CD14-positive monocyte (primary cell): Measurements from ENCODE around the gene RALB. TPM values are rescaled to one million over a fixed set of nuclear protein-coding genes. Genes with fewer than 3 reads are reported as not detected.

Experiments used
- DNase-seq, 3 donors: peaks; one replicate each; pipeline ENCODE4 v3.0.0-alpha.2; 2011 to 2022
- H2AFZ ChIP-seq: 2 replicates; pipeline ENCODE4 v1.6.0; 2012; ENCODE audit warnings: mild to moderate bottlenecking, low read depth, low read length, inconsistent platforms; ENCODE audit not compliant: insufficient read depth, poor library complexity, severe bottlenecking
- H3K27ac ChIP-seq, 2 donors: 1 replicate in 1 of 2; 2 replicates in 1 of 2; pipeline ENCODE4 v1.5.1; 2012 to 2013; ENCODE audit warnings: low read length in 2 of 2, control low read depth in 1 of 2, inconsistent platforms in 1 of 2, low read depth in 1 of 2, mild to moderate bottlenecking in 1 of 2
- H3K27me3 ChIP-seq, 2 donors: one replicate each; pipeline versions ENCODE4 v1.6.0 to v1.6.1; 2011 to 2013; ENCODE audit warnings: low read length in 2 of 2; ENCODE audit not compliant: control insufficient read depth in 2 of 2, insufficient read depth in 2 of 2
- H3K36me3 ChIP-seq, 2 donors: replicated peaks in 1 of 2; 1 replicate in 1 of 2; 2 replicates in 1 of 2; pipeline versions ENCODE4 v1.5.1 to v1.6.1; 2012 to 2013; ENCODE audit warnings: low read length in 2 of 2, control low read depth in 1 of 2, inconsistent platforms in 1 of 2, mild to moderate bottlenecking in 1 of 2; ENCODE audit not compliant: insufficient read depth in 2 of 2, control insufficient read depth in 1 of 2
- H3K4me1 ChIP-seq, 2 donors: 1 replicate in 1 of 2; 2 replicates in 1 of 2; pipeline versions ENCODE4 v1.5.1 to v1.6.1; 2012 to 2013; ENCODE audit warnings: low read length in 2 of 2, control low read depth in 1 of 2, inconsistent platforms in 1 of 2, mild to moderate bottlenecking in 1 of 2, moderate library complexity in 1 of 2; ENCODE audit not compliant: insufficient read depth in 2 of 2, control insufficient read depth in 1 of 2
- H3K4me2 ChIP-seq: replicated peaks from 2 replicates; pipeline ENCODE3; 2012; ENCODE audit warnings: low read length, moderate library complexity, mild to moderate bottlenecking; ENCODE audit not compliant: poor library complexity, severe bottlenecking; ENCODE audit errors: extremely low read depth
- H3K4me3 ChIP-seq, 3 experiments: fragments of 200-600 bp in 1 of 3; sonication (generic) in 1 of 3; replicated peaks in 1 of 3; 1 replicate in 2 of 3; 2 replicates in 1 of 3; pipeline ENCODE4 v1.5.1; 2011 to 2013; ENCODE audit warnings: low read length in 3 of 3, mild to moderate bottlenecking in 3 of 3, control low read depth in 2 of 3, low read depth in 2 of 3, inconsistent platforms in 1 of 3, moderate library complexity in 1 of 3
- H3K79me2 ChIP-seq: 2 replicates; pipeline ENCODE4 v1.6.0; 2012; ENCODE audit warnings: mild to moderate bottlenecking, control low read depth, inconsistent platforms, low read length, moderate library complexity; ENCODE audit not compliant: insufficient read depth
- H3K9ac ChIP-seq: 2 replicates; pipeline ENCODE4 v1.6.0; 2017; ENCODE audit warnings: low read length, mild to moderate bottlenecking; ENCODE audit not compliant: insufficient read depth, poor library complexity, severe bottlenecking
- H3K9me3 ChIP-seq, 2 donors: replicated peaks in 1 of 2; 1 replicate in 1 of 2; 2 replicates in 1 of 2; pipeline versions ENCODE4 v1.5.1 to v1.6.1; 2012 to 2013; ENCODE audit warnings: low read length in 2 of 2, control low read depth in 1 of 2; ENCODE audit not compliant: control insufficient read depth in 1 of 2, insufficient read depth in 1 of 2
- H4K20me1 ChIP-seq: 2 replicates; pipeline ENCODE4 v1.6.0; 2012; ENCODE audit warnings: mild to moderate bottlenecking, low read length, control low read depth, moderate library complexity; ENCODE audit not compliant: insufficient read depth
- H3K27ac Mint-ChIP-seq, 7 donors: one replicate each; pipeline ENCODE4 v1.8.0; 2020; ENCODE audit warnings: mild to moderate bottlenecking in 7 of 7, mixed read lengths in 7 of 7, moderate library complexity in 6 of 7, inconsistent platforms in 2 of 7
- H3K27me3 Mint-ChIP-seq, 3 donors: one replicate each; pipeline ENCODE4 v1.8.0; 2021 to 2022; ENCODE audit warnings: low read depth in 3 of 3, mild to moderate bottlenecking in 3 of 3, mixed read lengths in 3 of 3, moderate library complexity in 3 of 3, inconsistent platforms in 1 of 3
- H3K36me3 Mint-ChIP-seq, 2 donors: one replicate each; pipeline ENCODE4 v1.8.0; 2020; ENCODE audit warnings: mixed read lengths in 2 of 2, inconsistent platforms in 1 of 2, mild to moderate bottlenecking in 1 of 2
- H3K4me1 Mint-ChIP-seq: one replicate; pipeline ENCODE4 v1.8.0; 2020; ENCODE audit warnings: mild to moderate bottlenecking, mixed read lengths
- H3K4me3 Mint-ChIP-seq, 2 donors: one replicate each; pipeline ENCODE4 v1.8.0; 2020; ENCODE audit warnings: mild to moderate bottlenecking in 2 of 2, mixed read lengths in 2 of 2, moderate library complexity in 1 of 2
- H3K9me3 Mint-ChIP-seq, 7 donors: one replicate each; pipeline ENCODE4 v1.8.0; 2020 to 2022; ENCODE audit warnings: mixed read lengths in 7 of 7, mild to moderate bottlenecking in 6 of 7, moderate library complexity in 6 of 7, inconsistent platforms in 2 of 7
- WGBS: methylation state at CpG from one replicate; pipeline ENCODE4 v1.1.5; 2013; ENCODE audit warnings: missing lambda C conversion rate; ENCODE audit not compliant: insufficient coverage; 5-methylcytosine and 5-hydroxymethylcytosine counted together
- intact Hi-C, 2 donors: fragments of 100-400 bp; cut with micrococcal nuclease; formaldehyde crosslinking; loops; one replicate each; pipeline versions ENCODE4 v1.15.0 to v1.15.1; 2023
- polyA plus RNA-seq, 3 donors: library from polyadenylated mRNA; depleted of rRNA in 1 of 3; unstranded in 2 of 3; stranded (reverse) in 1 of 3; fragments of 300-500 nt in 2 of 3; fragments of >200 nt in 1 of 3; fragmentation: Illumina TruSeq in 2 of 3; gene quantifications; 1 replicate in 2 of 3; 2 replicates in 1 of 3; pipeline ENCODE4 v1.2.3, GENCODE V29; 2012 to 2021
- TF ChIP-seq, protein P1 (sequence below): fragments of 200-600 bp; IDR thresholded peaks from one replicate; pipeline ENCODE4 v1.8.0; 2022; ENCODE audit warnings: antibody characterized with exemption, mild to moderate bottlenecking

The RALB gene
- polyA plus RNA-seq, 3 donors: 57.2 to 163 (median 139) TPM

DNA sequence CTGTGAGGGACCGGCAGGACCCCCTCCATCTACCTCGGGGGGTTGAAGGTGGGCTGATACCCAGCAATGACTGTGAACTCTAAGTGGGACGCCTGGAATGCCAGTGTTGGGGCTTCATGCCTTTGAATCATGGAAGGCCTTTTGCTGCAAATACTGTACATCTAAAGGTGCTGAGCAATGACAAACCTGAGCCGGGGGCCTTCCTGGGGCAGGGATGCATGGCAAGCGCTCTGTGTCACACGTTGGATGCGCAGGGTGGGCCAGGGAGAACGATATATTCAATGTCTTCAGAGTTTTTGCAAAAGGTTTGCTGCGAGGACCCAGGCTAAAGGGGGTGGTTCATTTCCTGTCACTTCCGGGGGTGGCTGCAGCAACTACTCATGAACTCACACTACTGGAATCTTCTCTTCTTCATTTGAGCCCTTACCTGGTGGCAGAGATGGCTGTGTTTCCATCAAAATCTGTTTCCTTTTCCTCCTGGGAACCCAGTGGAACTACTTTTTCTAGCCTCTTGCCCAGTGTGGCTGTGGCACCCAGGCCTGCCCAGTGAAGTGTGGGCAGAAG, 69.2 kb downstream of the RALB start:
- Histone ChIP-seq H2AFZ (no peak overlapping the region), H3K4me1 (no peaks in the 10 kb centered on the region), H3K79me2 (no peaks in the 10 kb centered on the region), H3K27me3 (no peaks in the 10 kb centered on the region), H3K9ac (no peak overlapping the region), H3K36me3 (no peaks in the 10 kb centered on the region), H3K4me2 (no peak overlapping the region), H3K4me3 (no peak overlapping the region), H3K9me3 (no peaks in the 10 kb centered on the region), H4K20me1 (no peaks in the 10 kb centered on the region), H3K27ac (no peak overlapping the region)
- H3K36me3 Mint-ChIP-seq: no peaks in the 10 kb centered on the region
- intact Hi-C loops: no loop called here
- peaks cover 4 to 13% (median 7%) of the 10 kb centered on the region in 3 donors for H3K27me3 Mint-ChIP-seq
- peaks cover 12% of the 10 kb centered on the region for H3K4me1 Mint-ChIP-seq
- DNase-seq: no peak
- peaks cover 0 to 2% (median 0%) of the 10 kb centered on the region in 7 donors for H3K9me3 Mint-ChIP-seq
- no peak overlapping the region for H3K4me3 Mint-ChIP-seq
- TF ChIP-seq, protein P1, sequence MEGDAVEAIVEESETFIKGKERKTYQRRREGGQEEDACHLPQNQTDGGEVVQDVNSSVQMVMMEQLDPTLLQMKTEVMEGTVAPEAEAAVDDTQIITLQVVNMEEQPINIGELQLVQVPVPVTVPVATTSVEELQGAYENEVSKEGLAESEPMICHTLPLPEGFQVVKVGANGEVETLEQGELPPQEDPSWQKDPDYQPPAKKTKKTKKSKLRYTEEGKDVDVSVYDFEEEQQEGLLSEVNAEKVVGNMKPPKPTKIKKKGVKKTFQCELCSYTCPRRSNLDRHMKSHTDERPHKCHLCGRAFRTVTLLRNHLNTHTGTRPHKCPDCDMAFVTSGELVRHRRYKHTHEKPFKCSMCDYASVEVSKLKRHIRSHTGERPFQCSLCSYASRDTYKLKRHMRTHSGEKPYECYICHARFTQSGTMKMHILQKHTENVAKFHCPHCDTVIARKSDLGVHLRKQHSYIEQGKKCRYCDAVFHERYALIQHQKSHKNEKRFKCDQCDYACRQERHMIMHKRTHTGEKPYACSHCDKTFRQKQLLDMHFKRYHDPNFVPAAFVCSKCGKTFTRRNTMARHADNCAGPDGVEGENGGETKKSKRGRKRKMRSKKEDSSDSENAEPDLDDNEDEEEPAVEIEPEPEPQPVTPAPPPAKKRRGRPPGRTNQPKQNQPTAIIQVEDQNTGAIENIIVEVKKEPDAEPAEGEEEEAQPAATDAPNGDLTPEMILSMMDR: no peak
- 85% methylated on average over 7 of the region's 10 CpGs for WGBS
- no peak overlapping the region for H3K27ac Mint-ChIP-seq

DNA sequence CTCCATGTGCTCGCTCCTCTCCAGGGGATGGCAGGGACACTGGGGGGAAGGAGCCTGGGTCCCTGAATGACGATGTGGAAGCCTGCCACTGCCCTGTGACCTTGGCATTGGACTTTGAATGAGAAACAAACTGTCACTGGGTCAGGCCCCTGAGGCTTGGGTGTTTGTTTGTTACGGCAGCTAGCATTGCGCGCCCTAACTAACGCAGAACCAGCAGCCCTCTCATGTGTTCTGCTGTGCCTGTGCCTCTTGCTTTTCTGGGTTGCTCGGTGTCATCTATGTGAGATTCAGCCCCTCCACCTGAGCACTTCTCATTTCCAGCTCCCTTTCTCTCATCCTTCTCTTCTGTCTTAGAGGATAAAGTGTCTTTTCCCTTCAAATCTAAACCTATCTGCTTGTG, 69.7 kb downstream of the RALB start:
- H3K4me3 Mint-ChIP-seq: no peak overlapping the region
- Histone ChIP-seq H3K27ac (no peak overlapping the region), H3K4me3 (no peak overlapping the region), H4K20me1 (no peaks in the 10 kb centered on the region), H3K79me2 (no peaks in the 10 kb centered on the region), H3K9me3 (no peaks in the 10 kb centered on the region), H3K27me3 (no peaks in the 10 kb centered on the region), H3K4me1 (no peaks in the 10 kb centered on the region), H3K4me2 (no peak overlapping the region), H3K9ac (no peak overlapping the region), H2AFZ (no peak overlapping the region), H3K36me3 (no peaks in the 10 kb centered on the region)
- no peak overlapping the region for H3K27ac Mint-ChIP-seq
- no peak for DNase-seq
- peaks cover 4 to 13% (median 7%) of the 10 kb centered on the region in 3 donors for H3K27me3 Mint-ChIP-seq
- intact Hi-C loops: no loop called here
- 98% methylated on average over 6 of the region's 7 CpGs for WGBS
- H3K9me3 Mint-ChIP-seq: peaks cover 0 to 2% (median 0%) of the 10 kb centered on the region in 7 donors
- H3K36me3 Mint-ChIP-seq: no peaks in the 10 kb centered on the region
- TF ChIP-seq, protein P1: no peak
- peaks cover 12% of the 10 kb centered on the region for H3K4me1 Mint-ChIP-seq
